Measurements from ENCODE around the gene NPIPA7.
"Not testable (repeated sequence)": the region's sequence is repeated elsewhere in the genome, so short reads cannot be mapped to it uniquely, and the experiment has no call there.

- not testable (repeated sequence) for TF ChIP-seq CTCF (conservative IDR thresholded peaks at IDR 0.05; ENCODE audit: low read depth, low read length); EZH2 (IDR thresholded peaks at IDR 0.05; ENCODE audit: borderline replicate concordance, low read depth, low read length, poor library complexity, severe bottlenecking)
Observed at GRCh38 chr16:16434711-16435110, 55.8 kb downstream of the NPIPA7 start.
